NCI-H2227 (cell line): ENCODE results near the gene C2orf15.
A peak's percentile ranks its signal among the peaks of the same experiment; 100 is the strongest.
"Not testable (repeated sequence)": the region's sequence is repeated elsewhere in the genome, so short reads cannot be mapped to it uniquely, and the experiment has no call there.

ENCODE experiments used
- DNase-seq: peaks from one replicate; lab custom pipeline; 2025; ENCODE audit not compliant: unreplicated experiment; lab: John Stamatoyannopoulos, UW

The C2orf15 gene

DNA sequence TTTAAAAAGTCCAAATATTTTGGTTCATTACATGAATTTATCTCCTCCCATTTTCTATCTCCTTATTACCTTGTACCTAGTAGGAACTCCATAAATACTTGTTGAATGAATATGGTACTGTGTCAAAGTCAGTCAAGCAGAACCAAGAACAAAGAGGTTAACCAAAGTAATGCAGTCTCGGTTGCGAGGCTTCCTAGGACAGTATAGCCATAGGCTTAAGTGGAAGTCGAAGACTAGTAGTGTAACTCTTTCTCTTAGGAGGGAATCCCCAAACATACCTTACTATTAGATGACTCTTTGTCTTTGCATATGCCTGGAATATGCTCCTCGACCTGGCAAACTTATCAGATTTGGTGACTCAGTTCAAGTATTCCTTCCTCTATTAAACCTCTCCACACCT, 18.1 kb downstream of the C2orf15 start:
- no peak for DNase-seq

DNA sequence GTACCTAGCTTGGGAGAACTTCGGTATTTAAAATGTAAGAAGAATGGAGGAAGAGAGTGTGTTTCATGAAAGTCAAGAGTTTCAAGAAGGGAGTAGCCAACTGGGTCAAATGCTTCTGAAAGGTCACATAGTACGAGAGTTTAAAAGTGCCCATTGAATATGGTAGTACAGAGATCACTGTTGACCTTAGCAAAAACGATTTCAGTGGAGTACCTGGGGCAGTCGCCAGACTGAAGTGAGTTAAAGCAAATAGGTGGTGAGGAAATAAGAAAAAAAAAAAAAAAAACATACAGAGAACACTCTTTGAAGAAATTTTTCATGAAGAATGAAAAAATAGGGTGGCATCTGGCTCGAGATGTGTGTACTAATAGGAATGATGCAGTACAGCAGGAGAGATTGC, 24.7 kb downstream of the C2orf15 start:
- no peak for DNase-seq

DNA sequence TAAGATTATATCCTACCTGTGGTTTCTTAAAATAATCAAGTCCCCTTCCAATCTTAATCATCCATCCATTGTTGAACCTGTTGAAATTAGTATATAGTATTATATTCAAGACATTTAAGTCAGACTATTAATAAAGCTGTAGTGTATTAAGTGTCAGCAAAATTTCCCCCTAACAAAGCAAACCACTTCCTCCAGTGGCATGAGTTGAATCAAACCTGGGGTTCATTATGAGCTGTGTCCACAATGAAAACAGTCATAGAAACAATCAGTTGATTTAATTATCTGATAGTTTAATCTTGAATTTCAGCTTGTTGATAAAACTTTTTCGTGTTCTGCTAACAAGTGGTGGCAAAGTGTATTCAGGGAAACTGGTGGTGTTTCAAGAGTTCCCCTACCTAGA, 28.0 kb downstream of the C2orf15 start:
- no peak for DNase-seq

DNA sequence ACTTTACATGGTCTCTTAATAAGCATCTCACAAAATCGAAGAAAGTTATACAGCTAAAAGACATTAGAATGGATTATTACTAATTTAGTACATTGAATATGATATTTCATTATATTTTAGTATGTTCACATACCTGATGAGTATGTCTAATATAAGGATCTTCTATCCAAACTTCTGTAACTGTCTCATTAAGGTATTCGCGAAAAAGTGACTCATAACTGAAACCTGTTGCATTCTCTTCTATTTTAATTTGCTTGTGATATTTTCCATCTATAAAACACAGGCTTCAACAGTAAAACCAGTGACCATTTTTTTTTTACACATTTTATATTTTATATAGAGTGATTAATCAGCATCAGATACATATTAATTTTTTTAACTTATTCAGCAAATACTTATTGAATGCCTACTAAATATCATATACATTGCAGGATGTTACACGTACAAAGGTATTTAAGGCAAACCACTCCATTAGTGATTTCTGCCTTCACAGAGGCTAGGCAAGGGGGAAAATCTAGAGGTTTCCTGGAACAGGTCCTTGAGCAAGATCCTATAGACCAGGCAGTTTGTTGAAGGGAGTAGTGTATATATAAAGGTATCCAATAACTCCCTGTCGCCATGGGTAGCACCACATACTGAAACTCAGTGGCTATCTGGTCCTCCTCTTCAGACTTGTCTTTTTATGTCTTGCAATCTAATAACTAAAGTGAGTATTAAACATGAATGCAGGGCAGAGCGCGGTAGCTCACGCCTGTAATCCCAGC, 30.1 kb downstream of the C2orf15 start:
- no peak for DNase-seq

DNA sequence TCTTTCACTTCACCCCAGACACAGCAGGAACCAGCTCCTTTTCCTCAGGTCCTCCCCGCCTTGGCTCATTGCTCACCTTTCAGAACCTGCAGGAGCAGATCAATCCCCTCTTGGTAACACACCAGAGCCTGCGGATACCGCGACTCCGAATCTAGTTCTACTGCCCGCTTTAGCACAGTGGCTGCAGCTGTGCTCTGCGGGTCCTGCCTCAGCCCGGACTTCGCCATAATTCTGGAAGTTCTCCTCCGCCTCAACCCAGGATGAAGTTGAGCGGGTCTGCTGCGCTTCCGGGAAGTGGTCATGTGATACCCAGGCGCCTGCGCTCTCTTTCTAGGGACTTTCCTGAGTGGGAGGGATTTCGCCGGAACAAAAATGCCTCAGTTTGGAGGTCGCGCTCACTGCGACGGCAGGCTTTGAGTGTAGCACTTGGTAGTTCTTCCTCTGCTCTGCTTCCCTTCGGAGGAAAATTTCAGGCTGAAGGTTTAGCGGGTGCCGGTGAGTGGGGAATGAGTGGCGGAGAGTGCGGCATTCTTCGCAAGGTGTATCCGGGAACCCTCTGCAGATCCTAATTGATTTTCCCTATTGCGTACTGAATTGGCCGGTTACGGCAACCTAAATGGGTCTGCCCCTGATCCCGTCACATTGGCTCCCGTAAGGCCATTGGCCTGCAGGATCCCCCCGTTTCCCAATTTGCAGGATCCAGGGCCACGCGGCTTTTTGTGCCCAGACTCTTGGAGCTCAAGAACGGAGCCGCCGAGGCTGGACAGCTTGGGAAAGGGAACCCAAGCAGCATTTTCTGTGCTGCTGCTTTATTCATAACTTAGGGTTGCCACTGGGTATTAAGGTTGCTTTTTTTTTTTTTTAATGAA, 39.5 kb downstream of the C2orf15 start, which contains the start of the genes MITD1 and MRPL30:
MITD1 (minus strand) TSS at position 304 of the 869 bp plus-strand sequence; CDS start at position 227, 77 bp downstream.
MRPL30 (plus strand) TSS at position 430 of the 869 bp plus-strand sequence. CDS start 5,020 bp downstream, outside the sequence.
- DNase-seq: peak; percentile 97

DNA sequence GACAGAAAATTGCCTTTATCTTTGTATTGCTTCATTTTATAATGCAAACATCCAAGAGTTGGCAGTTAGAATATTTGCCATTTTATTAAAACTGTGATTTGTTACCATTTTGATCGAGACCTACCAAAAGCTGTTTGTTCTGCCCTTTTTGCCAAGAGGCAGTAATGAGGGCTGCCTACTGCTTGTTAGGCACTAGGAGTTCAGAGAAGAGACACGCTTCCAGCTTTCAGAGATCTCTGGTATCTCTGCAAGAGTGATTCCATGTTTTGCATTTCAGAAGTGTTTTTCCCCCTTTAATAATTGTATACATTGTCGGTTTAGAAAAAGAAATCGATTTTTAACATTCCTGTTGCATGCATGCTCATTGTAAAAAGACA, 40.1 kb downstream of the C2orf15 start:
- DNase-seq: peak; percentile 27

DNA sequence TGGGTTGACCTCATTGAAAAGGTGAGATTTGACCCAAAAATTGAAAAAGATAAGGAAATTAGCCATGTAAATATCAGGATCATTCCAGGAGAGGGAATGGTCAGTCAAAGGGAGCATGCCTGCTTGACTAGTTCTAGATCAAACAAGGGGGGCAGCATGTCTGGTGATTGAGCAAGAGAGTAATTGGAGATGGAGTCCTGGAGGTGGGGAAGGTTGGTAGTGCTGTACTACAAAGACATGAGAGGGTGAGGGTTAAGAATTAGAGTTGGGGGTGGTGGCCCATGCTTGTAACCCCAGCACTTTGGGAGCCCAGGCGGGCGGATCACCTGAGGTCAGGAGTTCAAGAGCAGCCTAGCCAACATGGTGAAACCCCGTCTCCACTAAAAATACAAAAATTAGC, 41.5 kb downstream of the C2orf15 start:
- no peak for DNase-seq

DNA sequence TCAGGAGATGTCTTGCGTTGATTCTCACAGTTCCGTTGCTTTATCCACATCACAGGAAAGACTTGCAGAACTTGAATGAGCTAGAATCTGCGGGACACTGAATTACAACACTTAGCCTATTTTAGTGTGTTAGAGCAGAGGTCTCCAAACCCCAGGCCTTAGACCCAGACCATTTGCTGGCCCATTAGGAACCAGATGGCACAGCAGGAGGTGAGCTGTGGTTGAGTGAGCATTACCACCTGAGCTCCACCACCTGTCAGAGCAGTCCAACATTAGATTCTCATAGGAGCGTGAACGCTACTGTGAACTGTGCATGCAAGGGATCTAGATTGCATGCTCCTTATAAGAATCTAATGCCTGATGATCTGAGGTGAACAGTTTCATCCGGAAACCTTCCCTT, 43.3 kb downstream of the C2orf15 start:
- DNase-seq: no peak

DNA sequence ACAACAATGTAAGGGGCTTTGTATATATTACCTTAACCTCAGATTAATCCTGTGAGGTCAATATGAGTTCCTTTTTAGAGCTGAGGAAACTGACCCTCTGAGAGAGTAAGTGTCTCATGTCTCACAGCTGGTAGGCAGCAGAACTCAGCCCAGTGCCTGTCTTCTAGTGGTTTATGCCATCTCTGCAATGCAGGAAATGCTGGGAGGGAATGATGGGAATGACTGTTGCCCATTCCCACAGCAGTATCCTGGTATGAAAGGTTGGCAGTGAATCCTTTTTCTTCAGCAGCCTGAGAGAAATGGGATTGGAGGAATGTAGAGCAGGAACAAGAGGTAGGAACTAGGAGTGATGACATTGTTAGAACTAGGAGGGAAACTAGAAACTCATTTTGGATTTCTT, 45.5 kb downstream of the C2orf15 start:
- DNase-seq: no peak

DNA sequence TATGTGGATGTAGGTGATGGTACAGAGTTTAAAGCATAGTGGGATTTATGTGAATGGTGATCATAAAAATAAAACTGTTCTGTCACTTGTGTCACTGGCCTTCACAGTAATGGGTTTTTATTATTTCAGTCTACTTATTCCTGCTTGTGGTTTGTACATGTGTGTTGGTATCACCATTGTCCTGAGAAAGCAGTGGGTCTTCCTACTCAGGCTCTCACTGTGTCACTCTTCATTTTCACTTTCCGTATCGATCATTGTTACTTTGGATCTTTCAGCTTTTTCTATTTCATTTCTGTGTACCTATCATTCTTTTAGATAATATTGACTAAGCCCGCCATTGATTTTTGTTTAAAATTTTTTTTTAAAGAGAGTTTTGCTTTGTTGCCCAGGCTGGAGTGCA, 46.9 kb downstream of the C2orf15 start:
- DNase-seq: no peak

DNA sequence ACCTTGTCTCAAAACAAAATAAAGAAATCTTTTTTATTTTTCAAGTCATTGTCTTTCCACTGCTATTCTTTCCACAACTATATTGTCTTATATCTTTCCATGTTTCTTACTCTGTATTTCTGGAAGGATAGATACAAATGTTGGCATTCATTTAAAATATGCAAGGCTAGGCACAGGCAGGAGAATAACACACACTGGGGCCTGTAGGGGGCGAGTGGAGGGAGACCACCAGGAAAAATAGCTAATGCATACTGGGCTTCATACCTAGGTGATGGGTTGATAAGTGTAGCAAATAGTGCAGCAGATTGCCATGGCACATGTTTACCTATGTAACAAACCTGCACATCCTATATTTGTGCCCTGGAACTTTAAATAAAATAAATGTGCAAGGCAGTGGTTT, 49.0 kb downstream of the C2orf15 start:
- DNase-seq: no peak

DNA sequence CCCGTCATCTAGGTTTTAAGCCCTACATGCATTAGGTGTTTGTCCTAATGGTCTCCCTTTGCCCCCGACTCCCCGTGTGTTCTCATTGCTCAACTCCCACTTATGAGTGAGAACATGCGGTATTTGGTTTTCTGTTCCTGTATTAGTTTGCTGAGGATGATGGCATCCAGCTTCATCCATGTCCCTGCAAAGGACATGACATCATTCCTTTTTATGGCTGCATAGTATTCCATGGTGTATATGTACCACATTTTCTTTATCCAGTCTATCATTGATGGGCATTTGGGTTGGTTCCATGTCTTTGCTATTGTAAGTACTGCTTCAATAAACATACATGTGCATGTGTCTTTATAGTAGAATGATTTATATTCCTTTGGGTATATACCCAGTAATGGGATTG, 50.9 kb downstream of the C2orf15 start:
- DNase-seq: not testable (repeated sequence)

DNA sequence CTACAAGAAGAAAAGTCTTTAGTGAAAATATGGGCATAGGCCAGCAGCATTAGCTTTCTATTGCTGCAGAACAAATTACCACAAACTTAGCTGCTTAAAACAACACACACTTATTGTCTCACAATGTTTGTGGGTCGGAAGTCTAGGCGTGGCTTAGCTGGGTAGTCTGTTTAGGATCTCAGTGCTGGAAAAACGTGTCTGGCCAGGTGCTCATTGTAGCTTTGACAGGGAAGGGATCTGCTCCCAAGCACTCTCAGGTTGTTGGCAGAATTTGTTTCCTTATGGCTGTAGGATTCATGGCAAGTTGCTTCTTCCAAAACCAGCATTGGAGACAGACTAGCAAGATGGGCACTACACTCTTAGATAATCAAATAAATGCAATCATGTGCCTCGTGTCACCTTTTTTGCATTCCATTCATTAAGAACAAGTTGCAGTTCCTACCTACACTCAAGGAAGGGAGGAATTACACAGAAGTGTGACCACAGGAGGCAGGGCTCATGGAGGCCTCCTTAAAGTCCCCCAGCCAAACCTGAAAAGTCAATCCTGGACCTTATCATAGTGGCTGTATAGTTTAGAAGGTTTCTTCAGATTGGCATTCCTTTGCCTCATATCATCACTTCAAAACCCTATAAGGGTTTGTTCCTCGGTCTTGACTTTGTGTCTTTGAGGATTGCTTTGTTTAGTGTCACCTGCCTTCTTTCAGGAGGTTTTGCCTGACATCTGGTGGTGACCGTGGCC, 56.8 kb downstream of the C2orf15 start:
- no peak for DNase-seq

DNA sequence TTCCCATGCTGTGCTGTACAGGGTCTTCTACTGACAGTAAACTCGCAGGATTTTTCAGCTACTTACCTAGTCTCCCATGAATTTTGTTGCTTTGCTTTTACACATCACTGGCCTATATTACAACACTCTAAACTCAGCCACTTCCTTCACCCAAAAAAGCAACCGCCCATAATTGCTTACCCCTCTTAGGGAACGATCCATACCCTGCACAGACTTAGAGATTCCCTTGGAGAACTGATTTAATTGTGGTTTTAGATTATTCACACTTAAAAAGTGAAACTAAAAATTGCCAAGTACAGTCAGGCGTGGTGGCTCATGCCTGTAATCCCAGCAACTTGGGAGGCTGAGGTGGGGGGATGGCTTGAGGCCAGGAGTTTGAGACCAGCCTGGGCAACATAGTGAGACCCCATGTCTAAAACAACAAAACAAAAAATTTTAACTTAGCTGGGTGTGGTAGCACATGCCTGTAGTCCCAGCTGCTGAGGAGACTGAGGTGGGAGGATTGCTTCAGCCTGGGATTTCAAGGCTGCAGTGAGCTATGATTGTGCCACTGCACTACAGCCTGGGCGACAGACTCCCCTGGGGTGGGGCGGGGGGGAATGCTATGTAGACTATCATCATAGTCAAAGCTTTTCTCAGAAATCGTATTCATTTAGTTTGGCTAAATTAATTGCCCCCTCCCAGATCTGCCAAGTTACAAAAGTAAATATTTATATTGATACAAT, 58.7 kb downstream of the C2orf15 start:
- no peak for DNase-seq
